ENCODE results near the gene NOC2L.

Gene NOC2L

GRCh38 chr1:974293-974640 lies 15.2 kb upstream of the NOC2L start:
- DNase-seq: no peak

GRCh38 chr1:973459-974292 lies 14.6 kb upstream of the NOC2L start:
- no peak for DNase-seq

GRCh38 chr1:972726-973458 lies 13.8 kb upstream of the NOC2L start:
- DNase-seq: no peak

GRCh38 chr1:971751-972506 lies 12.9 kb upstream of the NOC2L start:
- DNase-seq: no peak

GRCh38 chr1:970973-971730 lies 12.1 kb upstream of the NOC2L start:
- DNase-seq: no peak

- DNase-seq: no peak
Observed at GRCh38 chr1:970242-970972, 11.4 kb upstream of the NOC2L start.

GRCh38 chr1:969260-969855 lies 10.3 kb upstream of the NOC2L start:
- no peak for DNase-seq

GRCh38 chr1:967466-968343 lies 8.6 kb upstream of the NOC2L start:
- DNase-seq: no peak

GRCh38 chr1:966704-967300 lies 7.7 kb upstream of the NOC2L start:
- DNase-seq: no peak

- DNase-seq: no peak
Observed at GRCh38 chr1:966135-966703, 7.2 kb upstream of the NOC2L start, which contains the start of gene PLEKHN1. PLEKHN1 (plus strand) TSS chr1:966482; CDS start chr1:966532, 50 bp downstream.

GRCh38 chr1:965526-966134 lies 6.6 kb upstream of the NOC2L start:
- DNase-seq: no peak

GRCh38 chr1:964691-965525 lies 5.9 kb upstream of the NOC2L start:
- DNase-seq: no peak

GRCh38 chr1:963746-964525 lies 4.9 kb upstream of the NOC2L start:
- no peak for DNase-seq

GRCh38 chr1:963301-963651 lies 4.2 kb upstream of the NOC2L start:
- DNase-seq: no peak

GRCh38 chr1:962381-963300 lies 3.6 kb upstream of the NOC2L start:
- no peak for DNase-seq

- DNase-seq: no peak
Observed at GRCh38 chr1:961132-961669, 2.1 kb upstream of the NOC2L start.

Data from COR-L47 (cell line).